Measurements from ENCODE around the gene DYDC2. TPM values are rescaled to one million over a fixed set of nuclear protein-coding genes. Genes with fewer than 3 reads are reported as not detected.

Gene DYDC2
- total RNA-seq, 1 experiment from 2014 or later: 2.8 TPM

DNA sequence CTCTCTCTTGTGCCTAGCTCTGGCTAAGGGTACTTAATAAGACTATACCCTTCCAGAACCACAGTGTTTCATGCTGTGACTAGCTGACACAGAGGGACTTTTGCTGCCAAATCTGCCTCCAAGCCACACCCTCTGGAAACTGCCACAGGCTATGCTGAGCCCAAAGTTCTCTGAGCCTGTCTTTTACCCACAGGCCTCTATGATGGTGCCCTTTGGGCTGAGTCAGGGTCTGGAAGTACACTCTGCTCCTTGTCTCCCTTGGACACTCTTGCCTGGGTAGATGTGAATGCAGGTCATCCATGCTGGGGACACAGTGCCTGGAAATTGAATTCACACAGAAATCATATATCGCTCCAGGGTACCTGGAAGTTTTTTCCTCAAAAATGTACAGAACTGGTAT is 22.6 kb upstream of the DYDC2 start:
- H3K4me3 Mint-ChIP-seq: no peak overlapping the region
- no peaks in the 10 kb centered on the region for H3K4me1 ChIP-seq (ENCODE audit: insufficient read depth, low read length)
- no peak overlapping the region for H3K56ac ChIP-seq (ENCODE audit: insufficient read length, low read depth, low read length)
- no peak overlapping the region for H3K4ac ChIP-seq (ENCODE audit: low read depth, low read length)
- no peak overlapping the region for H2AFZ ChIP-seq (ENCODE audit: low read length)
- H3K4me2 ChIP-seq (ENCODE audit: insufficient read depth, insufficient read length, low read length): no peak overlapping the region
- no peaks in the 10 kb centered on the region for H3K23me2 ChIP-seq (ENCODE audit: insufficient read length, low read depth, low read length, poor library complexity, severe bottlenecking)
- H2BK15ac ChIP-seq (ENCODE audit: low read depth, low read length): no peak overlapping the region
- H2BK12ac ChIP-seq (ENCODE audit: insufficient read length, low read depth, low read length): no peak overlapping the region
- H3K27me3 ChIP-seq (ENCODE audit: insufficient read depth, low read length): no peaks in the 10 kb centered on the region
- no peaks in the 10 kb centered on the region for H3K36me3 Mint-ChIP-seq (ENCODE audit: insufficient read depth in 1 of 3, low read depth in 3 of 3)
- no peak for DNase-seq
- peaks cover 3% of the 10 kb centered on the region for H3K27me3 Mint-ChIP-seq (ENCODE audit: low read depth)
- H3K18ac ChIP-seq (ENCODE audit: insufficient read length, low read depth, low read length): no peak overlapping the region
- no peak overlapping the region for H3K23ac ChIP-seq (ENCODE audit: insufficient read length, low read depth, low read length)
- H2BK20ac ChIP-seq (ENCODE audit: low read depth, low read length, poor library complexity, severe bottlenecking): no peak overlapping the region
- H2AK5ac ChIP-seq (ENCODE audit: insufficient read length, low read length): no peak overlapping the region
- no peak overlapping the region for H4K5ac ChIP-seq (ENCODE audit: insufficient read length, low read depth, low read length)
- TF ChIP-seq, protein P1, sequence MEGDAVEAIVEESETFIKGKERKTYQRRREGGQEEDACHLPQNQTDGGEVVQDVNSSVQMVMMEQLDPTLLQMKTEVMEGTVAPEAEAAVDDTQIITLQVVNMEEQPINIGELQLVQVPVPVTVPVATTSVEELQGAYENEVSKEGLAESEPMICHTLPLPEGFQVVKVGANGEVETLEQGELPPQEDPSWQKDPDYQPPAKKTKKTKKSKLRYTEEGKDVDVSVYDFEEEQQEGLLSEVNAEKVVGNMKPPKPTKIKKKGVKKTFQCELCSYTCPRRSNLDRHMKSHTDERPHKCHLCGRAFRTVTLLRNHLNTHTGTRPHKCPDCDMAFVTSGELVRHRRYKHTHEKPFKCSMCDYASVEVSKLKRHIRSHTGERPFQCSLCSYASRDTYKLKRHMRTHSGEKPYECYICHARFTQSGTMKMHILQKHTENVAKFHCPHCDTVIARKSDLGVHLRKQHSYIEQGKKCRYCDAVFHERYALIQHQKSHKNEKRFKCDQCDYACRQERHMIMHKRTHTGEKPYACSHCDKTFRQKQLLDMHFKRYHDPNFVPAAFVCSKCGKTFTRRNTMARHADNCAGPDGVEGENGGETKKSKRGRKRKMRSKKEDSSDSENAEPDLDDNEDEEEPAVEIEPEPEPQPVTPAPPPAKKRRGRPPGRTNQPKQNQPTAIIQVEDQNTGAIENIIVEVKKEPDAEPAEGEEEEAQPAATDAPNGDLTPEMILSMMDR (conservative IDR thresholded peaks at IDR 0.05): no peak
- no peak overlapping the region for H4K91ac ChIP-seq (ENCODE audit: insufficient read length, low read depth, low read length)
- H3K9me3 ChIP-seq (ENCODE audit: control insufficient read depth, low read depth, low read length): no peaks in the 10 kb centered on the region
- no peak overlapping the region for H3K27ac ChIP-seq (ENCODE audit: insufficient read length, low read depth, low read length)
- H3K4me1 Mint-ChIP-seq: no peaks in the 10 kb centered on the region
- no peak overlapping the region for H3K14ac ChIP-seq (ENCODE audit: insufficient read depth, low read length)
- no peak overlapping the region for H4K8ac ChIP-seq (replicated peaks; ENCODE audit: insufficient read length, low read depth, low read length)
- no peaks in the 10 kb centered on the region for H4K20me1 ChIP-seq (ENCODE audit: control insufficient read depth, insufficient read depth, insufficient read length)
- H3K27ac Mint-ChIP-seq: peak overlapping the region in 1 of 3 experiments; percentile 49; a peak in 1 of 7 replicates
- H2BK5ac ChIP-seq (ENCODE audit: insufficient read length, low read length): no peak overlapping the region
- no peaks in the 10 kb centered on the region for H3K79me2 ChIP-seq (ENCODE audit: insufficient read depth, low read length)
- no peak overlapping the region for H2BK120ac ChIP-seq (ENCODE audit: low read depth, low read length, poor library complexity, severe bottlenecking)
- no peak overlapping the region for H3K9ac ChIP-seq (ENCODE audit: extremely low read depth, insufficient read length, low read length)
- no peaks in the 10 kb centered on the region for H3K79me1 ChIP-seq (ENCODE audit: insufficient read depth, low read depth, low read length, poor library complexity, severe bottlenecking)
- H3K9me3 Mint-ChIP-seq: no peaks in the 10 kb centered on the region
- no peak overlapping the region for H3T11ph ChIP-seq (ENCODE audit: low read length)
- WGBS (ENCODE audit: extremely low coverage, insufficient read length, low lambda C conversion rate): no CpG with 5 or more reads among the region's 1 CpG
